Activated naive CD4-positive, alpha-beta T cell treated with anti-CD3 and anti-CD28 coated beads, Interleukin-2, amount 50 U/mL, for 24 hours (primary cell): ENCODE data around the gene MR1.
"Not testable (repeated sequence)": the region's sequence is repeated elsewhere in the genome, so short reads cannot be mapped to it uniquely, and the experiment has no call there.

ENCODE experiments used
- H3K27ac Mint-ChIP-seq: one replicate; pipeline ENCODE4 v1.8.0; 2021; ENCODE audit warnings: mild to moderate bottlenecking, mixed read lengths
- H3K27me3 Mint-ChIP-seq: one replicate; pipeline ENCODE4 v1.8.0; 2021; ENCODE audit warnings: mixed read lengths
- H3K36me3 Mint-ChIP-seq: one replicate; pipeline ENCODE4 v1.8.0; 2021; ENCODE audit warnings: mixed read lengths
- H3K4me1 Mint-ChIP-seq: one replicate; pipeline ENCODE4 v1.8.0; 2021; ENCODE audit warnings: mixed read lengths
- H3K4me3 Mint-ChIP-seq: one replicate; pipeline ENCODE4 v1.8.0; 2021; ENCODE audit warnings: mild to moderate bottlenecking, mixed read lengths
- H3K9me3 Mint-ChIP-seq: one replicate; pipeline ENCODE4 v1.8.0; 2021; ENCODE audit warnings: mixed read lengths

Gene MR1

DNA sequence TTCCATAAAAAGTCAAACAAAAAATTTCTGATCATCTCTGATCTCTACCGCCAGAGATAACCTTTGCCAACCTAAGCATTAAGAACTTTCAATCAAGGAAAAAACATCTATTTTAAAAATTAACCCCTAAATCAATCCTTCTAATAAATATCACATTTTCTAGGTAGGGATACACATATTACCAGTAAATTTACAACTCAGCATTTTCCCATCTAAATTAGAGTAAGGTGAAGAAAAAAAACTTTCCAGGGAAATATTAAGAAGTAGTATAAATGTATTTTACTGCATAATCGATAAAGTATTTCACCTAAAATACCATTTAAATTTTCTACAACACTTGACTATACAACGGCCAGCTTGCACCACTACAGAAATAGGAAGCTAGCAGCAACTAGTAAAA, 12.6 kb upstream of the MR1 start:
- Mint-ChIP-seq H3K9me3 (no peaks in the 10 kb centered on the region), H3K27me3 (no peaks in the 10 kb centered on the region), H3K27ac (peak overlapping the region; percentile 98), H3K4me3 (peak overlapping the region; percentile 90), H3K36me3 (peaks cover 9% of the 10 kb centered on the region), H3K4me1 (peaks cover 47% of the 10 kb centered on the region)

- Mint-ChIP-seq H3K4me3 (peak overlapping the region; percentile 90), H3K36me3 (peaks cover 9% of the 10 kb centered on the region), H3K9me3 (no peaks in the 10 kb centered on the region), H3K27me3 (no peaks in the 10 kb centered on the region), H3K4me1 (peaks cover 47% of the 10 kb centered on the region), H3K27ac (peak overlapping the region; percentile 98)
Observed at GRCh38 chr1:181021811-181022434, 11.9 kb upstream of the MR1 start.

GRCh38 chr1:181023265-181024057, 10.3 kb upstream of the MR1 start:
- H3K9me3 Mint-ChIP-seq = no peaks in the 10 kb centered on the region
- peak overlapping the region; percentile 98 for H3K27ac Mint-ChIP-seq
- H3K4me3 Mint-ChIP-seq = peak overlapping the region; percentile 90
- H3K36me3 Mint-ChIP-seq = peaks cover 4% of the 10 kb centered on the region
- H3K4me1 Mint-ChIP-seq = peaks cover 37% of the 10 kb centered on the region
- H3K27me3 Mint-ChIP-seq = no peaks in the 10 kb centered on the region

DNA sequence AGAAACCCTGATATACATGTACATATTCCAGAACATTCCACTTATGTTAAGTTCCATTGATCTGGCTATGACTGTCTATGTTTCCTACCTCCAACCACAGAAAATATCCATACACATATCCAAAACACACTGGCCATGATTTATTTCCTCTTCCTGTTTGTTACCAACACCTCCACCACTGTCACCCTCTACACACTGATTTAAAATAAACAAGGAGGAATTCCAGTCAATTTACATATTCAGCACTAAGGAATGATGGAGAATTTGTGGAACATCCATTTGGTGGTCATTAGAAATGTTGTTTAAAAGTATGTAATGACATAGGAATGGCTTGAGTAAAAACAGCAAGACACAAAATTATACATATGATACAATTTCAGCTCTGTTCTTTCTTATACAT, 5.6 kb upstream of the MR1 start:
- Mint-ChIP-seq H3K4me3 (no peak overlapping the region), H3K4me1 (peaks cover 19% of the 10 kb centered on the region), H3K27ac (peak overlapping the region; percentile 25), H3K9me3 (no peaks in the 10 kb centered on the region), H3K27me3 (no peaks in the 10 kb centered on the region), H3K36me3 (no peaks in the 10 kb centered on the region)

DNA sequence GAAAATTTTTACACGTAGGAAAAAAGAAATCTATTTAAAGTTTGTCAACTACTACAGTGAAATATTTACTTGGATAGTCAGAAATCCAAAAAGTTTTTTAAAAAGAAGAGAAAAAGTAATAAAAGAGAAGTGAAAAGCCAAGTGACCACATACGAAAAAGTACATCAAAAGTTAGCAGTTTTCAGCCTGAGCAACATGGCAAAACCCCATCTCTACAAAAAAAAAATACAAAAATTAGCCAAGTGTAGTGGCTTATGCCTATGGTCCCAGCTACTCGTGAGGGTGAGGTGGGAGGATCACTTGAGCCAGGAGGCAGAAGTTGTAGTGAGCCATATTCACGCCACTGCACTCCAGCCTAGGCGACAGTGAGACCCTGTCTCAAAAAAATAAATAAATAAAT, 5.2 kb upstream of the MR1 start:
- H3K36me3 Mint-ChIP-seq = no peaks in the 10 kb centered on the region
- peaks cover 19% of the 10 kb centered on the region for H3K4me1 Mint-ChIP-seq
- H3K27ac Mint-ChIP-seq = no peak overlapping the region

DNA sequence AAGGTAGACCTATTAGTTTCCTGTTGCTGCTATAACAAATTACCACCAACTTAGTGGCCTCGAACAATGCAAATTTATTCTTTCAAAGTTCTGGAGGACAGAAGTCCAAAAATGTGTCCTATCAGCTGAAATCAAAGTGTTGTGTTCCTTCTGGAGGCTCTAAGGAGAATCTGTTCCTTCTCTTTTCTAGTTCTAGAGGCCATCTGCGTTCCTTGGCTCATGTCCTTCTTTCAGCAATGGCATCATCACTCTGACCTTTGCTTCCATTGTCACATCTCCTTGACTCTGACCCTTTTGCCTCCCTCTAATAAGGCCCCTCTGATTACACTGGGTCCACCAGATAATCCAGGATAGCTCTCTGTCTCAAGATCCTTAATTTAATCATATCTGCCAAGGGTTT, 1.2 kb upstream of the MR1 start:
- no peaks in the 10 kb centered on the region for H3K27me3 Mint-ChIP-seq
- H3K4me3 Mint-ChIP-seq = no peak overlapping the region
- H3K9me3 Mint-ChIP-seq = no peaks in the 10 kb centered on the region
- H3K4me1 Mint-ChIP-seq = peaks cover 53% of the 10 kb centered on the region
- H3K27ac Mint-ChIP-seq = peak overlapping the region; percentile 100
- H3K36me3 Mint-ChIP-seq = peaks cover 2% of the 10 kb centered on the region

More for the DNA sequence above, 5.2 kb upstream of the MR1 start:
- Mint-ChIP-seq H3K4me3 (no peak overlapping the region), H3K27me3 (no peaks in the 10 kb centered on the region), H3K9me3 (no peaks in the 10 kb centered on the region)

- peaks cover 2% of the 10 kb centered on the region for H3K36me3 Mint-ChIP-seq
- no peaks in the 10 kb centered on the region for H3K9me3 Mint-ChIP-seq
- peaks cover 60% of the 10 kb centered on the region for H3K4me1 Mint-ChIP-seq
- H3K4me3 Mint-ChIP-seq = peak overlapping the region; percentile 98
- H3K27me3 Mint-ChIP-seq = no peaks in the 10 kb centered on the region
- H3K27ac Mint-ChIP-seq = peak overlapping the region; percentile 100
Observed at GRCh38 chr1:181033128-181033798, 520 bp upstream of the MR1 start.

GRCh38 chr1:181035210-181035609, 1.4 kb downstream of the MR1 start:
- peak overlapping the region; percentile 98 for H3K4me3 Mint-ChIP-seq
- H3K36me3 Mint-ChIP-seq, H3K9me3 Mint-ChIP-seq, H3K27ac Mint-ChIP-seq, H3K27me3 Mint-ChIP-seq: not testable (repeated sequence)
- peaks cover 76% of the 10 kb centered on the region for H3K4me1 Mint-ChIP-seq

DNA sequence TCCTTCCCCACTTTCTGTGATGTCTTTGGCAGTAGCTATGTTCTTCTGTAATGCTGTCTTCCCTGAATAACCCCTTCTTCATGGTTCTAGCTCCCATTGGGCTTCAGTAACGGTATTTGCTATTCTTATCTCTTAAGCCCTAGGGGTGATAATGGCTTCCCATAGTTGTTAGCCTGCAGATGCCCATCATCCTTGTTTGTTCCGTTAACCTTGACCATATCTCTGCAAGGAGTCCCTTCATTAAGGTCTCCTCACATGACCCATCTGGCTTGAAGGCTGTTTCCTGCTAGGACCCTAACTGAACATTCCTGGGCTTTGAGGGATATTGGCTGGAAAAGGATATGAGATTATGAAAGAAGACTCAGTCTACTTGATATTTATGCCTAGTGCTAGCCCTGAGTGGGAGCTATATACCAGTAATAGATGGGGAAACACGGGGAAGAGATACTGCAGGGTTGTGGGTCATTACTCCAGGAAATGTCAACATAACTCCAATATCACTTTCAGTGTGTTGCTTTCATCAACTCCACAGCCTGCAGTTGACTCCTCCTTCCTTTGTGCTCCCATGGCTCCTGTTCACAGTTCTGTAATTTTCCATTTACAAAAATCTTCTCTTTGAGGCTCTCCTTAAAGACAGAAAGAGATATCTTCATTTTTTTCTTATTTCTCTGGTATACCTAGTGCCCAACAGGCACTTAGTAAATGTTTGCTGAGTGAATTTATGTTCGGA, 2.5 kb downstream of the MR1 start:
- Mint-ChIP-seq H3K9me3 (no peaks in the 10 kb centered on the region), H3K27me3 (no peaks in the 10 kb centered on the region), H3K4me3 (peak overlapping the region; percentile 98), H3K36me3 (peaks cover 2% of the 10 kb centered on the region), H3K27ac (peak overlapping the region; percentile 57), H3K4me1 (peaks cover 84% of the 10 kb centered on the region)

DNA sequence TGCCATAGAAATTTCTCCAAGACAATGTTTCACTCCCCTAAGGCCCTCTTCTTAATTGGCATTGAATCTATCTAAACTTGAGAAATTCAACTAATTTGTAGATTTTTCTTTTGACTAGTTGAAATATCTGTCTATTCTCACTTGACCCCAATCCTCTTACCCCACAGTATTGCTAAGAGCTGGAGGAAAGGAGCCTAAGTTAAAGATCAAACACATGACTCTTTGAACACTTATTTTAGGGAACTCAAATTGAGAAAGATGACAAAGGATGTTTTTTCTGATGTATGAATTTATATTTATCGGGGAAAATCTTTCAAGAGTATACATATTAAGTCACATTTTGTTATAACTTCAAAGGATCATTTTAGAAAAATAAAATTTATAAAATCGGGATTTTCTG, 3.6 kb downstream of the MR1 start:
- Mint-ChIP-seq H3K4me1 (peaks cover 87% of the 10 kb centered on the region), H3K4me3 (no peak overlapping the region), H3K36me3 (peaks cover 2% of the 10 kb centered on the region)

GRCh38 chr1:181038399-181038873, 4.7 kb downstream of the MR1 start:
- Mint-ChIP-seq H3K27ac (no peak overlapping the region), H3K36me3 (peaks cover 2% of the 10 kb centered on the region), H3K4me1 (peaks cover 85% of the 10 kb centered on the region), H3K9me3 (no peaks in the 10 kb centered on the region), H3K4me3 (peak overlapping the region; percentile 39), H3K27me3 (no peaks in the 10 kb centered on the region)

More for the DNA sequence above, 3.6 kb downstream of the MR1 start:
- Mint-ChIP-seq H3K9me3 (no peaks in the 10 kb centered on the region), H3K27ac (peak overlapping the region; percentile 20), H3K27me3 (no peaks in the 10 kb centered on the region)

- no peaks in the 10 kb centered on the region for H3K9me3 Mint-ChIP-seq
- H3K27ac Mint-ChIP-seq = peak overlapping the region; percentile 30
- peaks cover 3% of the 10 kb centered on the region for H3K36me3 Mint-ChIP-seq
- H3K4me1 Mint-ChIP-seq = peaks cover 82% of the 10 kb centered on the region
- H3K4me3 Mint-ChIP-seq = no peak overlapping the region
- H3K27me3 Mint-ChIP-seq = no peaks in the 10 kb centered on the region
Observed at GRCh38 chr1:181040284-181040865, 6.6 kb downstream of the MR1 start.

DNA sequence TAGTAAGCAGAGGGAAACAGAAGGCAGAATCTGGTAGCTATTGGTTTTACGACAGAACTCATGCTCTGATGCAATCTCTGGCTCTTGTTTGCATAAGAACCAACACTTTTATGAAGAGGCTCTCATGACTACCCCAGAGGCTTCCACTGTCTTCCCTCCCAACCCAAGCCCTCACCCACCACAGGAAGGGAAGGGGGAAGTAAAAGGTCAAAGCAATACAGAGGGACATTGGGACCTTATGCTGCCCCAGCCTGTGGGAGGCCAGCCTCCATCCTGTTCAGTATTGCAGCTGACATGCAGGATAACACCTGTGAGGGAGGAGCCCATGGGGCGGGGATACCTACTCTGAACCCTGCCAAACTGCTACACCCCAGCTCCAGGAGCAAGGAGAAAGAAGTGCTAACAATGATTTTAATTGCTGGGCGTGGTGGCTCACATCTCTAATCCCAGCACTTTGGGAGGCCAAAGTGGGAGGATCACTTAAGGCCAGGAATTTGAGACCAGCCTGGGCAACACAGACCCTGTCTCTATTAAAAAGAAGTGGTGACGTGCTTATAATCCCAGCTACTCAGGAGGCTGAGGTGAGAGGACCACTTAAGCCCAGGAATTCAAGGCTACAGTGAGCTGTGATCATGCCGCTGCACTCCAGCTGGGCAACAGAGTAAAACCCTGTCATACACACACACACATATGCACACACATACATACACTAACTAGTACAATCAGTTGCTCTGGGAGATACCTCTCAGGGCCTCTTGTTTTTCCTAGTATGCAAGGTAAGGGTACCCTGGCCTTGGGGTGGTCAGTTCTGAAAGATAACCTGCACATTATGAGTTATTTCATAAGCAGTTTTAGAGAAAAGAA, 9.5 kb downstream of the MR1 start:
- H3K4me3 Mint-ChIP-seq = no peak overlapping the region
- peak overlapping the region; percentile 53 for H3K27ac Mint-ChIP-seq
- peaks cover 58% of the 10 kb centered on the region for H3K4me1 Mint-ChIP-seq
- no peaks in the 10 kb centered on the region for H3K27me3 Mint-ChIP-seq
- H3K9me3 Mint-ChIP-seq = no peaks in the 10 kb centered on the region
- H3K36me3 Mint-ChIP-seq = peaks cover 8% of the 10 kb centered on the region

DNA sequence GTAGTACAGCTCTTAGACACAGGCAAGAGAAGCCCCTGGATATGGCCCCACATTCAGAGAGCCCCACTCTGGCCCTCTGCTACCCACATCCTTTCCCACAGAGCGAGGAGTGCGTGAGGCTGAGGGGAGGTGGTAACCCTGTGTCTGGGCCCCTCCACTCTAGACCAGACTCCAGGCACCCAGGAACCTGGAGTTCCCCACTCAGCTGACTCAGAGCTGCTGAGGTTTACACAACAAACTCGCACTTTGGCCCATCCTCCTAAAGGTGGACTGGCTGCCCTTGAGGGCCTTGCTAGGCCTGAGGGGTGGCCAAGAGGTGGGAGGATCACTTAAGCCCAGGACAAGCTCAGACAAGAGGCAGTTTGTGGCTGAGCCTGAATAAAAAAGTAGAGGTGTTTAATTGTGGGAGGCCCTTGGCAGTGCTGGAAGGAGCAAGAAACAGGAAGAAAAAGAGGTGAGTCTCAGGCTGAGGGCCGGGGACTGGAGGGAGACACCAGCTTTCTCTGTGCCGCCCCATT, 10.7 kb downstream of the MR1 start:
- peaks cover 8% of the 10 kb centered on the region for H3K36me3 Mint-ChIP-seq
- H3K9me3 Mint-ChIP-seq = no peaks in the 10 kb centered on the region
- H3K27ac Mint-ChIP-seq = peak overlapping the region; percentile 53
- H3K27me3 Mint-ChIP-seq = no peaks in the 10 kb centered on the region
- peak overlapping the region; percentile 43 for H3K4me3 Mint-ChIP-seq
- H3K4me1 Mint-ChIP-seq = peaks cover 47% of the 10 kb centered on the region
